Ovary (tissue), 9 donors: ENCODE data around the gene STYK1. TPM values are rescaled to one million over a fixed set of nuclear protein-coding genes. Genes with fewer than 3 reads are reported as not detected.

ENCODE experiments used
- DNase-seq, 5 donors: peaks; one replicate each; pipeline ENCODE4 v3.0.0-alpha.2; 2019 to 2020
- H3K27ac ChIP-seq, 2 donors: fragments of 200-600 bp; one replicate each; pipeline versions ENCODE4 v1.5.1 to v1.8.0; 2019 to 2022
- H3K27me3 ChIP-seq: fragments of 200-600 bp; one replicate; pipeline ENCODE4 v1.8.0; 2022
- H3K36me3 ChIP-seq: fragments of 200-600 bp; sonication (generic); one replicate; pipeline ENCODE4 v1.5.1; 2019
- H3K4me1 ChIP-seq: one replicate; pipeline ENCODE4 v1.8.1; 2013; ENCODE audit warnings: mild to moderate bottlenecking, moderate library complexity; ENCODE audit not compliant: insufficient read depth
- H3K4me3 ChIP-seq: fragments of 200-600 bp; sonication (generic); one replicate; pipeline ENCODE4 v1.5.1; 2017
- H3K9me3 ChIP-seq, 2 donors: fragments of 200-600 bp in 1 of 2; sonication (generic) in 1 of 2; one replicate each; pipeline versions ENCODE4 v1.5.1 to v1.8.1; 2013 to 2019; ENCODE audit warnings: mild to moderate bottlenecking in 1 of 2, moderate library complexity in 1 of 2
- EP300 ChIP-seq: sonication (generic); formaldehyde crosslinking; IDR thresholded peaks from one replicate; pipeline ENCODE4 v1.6.1; 2017; ENCODE audit warnings: antibody characterized with exemption
- POLR2A ChIP-seq: fragments of 450-650 bp; IDR thresholded peaks from one replicate; pipeline ENCODE4 v1.6.1; 2017; ENCODE audit warnings: antibody characterized with exemption, mild to moderate bottlenecking, moderate library complexity
- WGBS, 3 donors: extraction: QIAGEN DNeasy Blood & Tissue Kit in 1 of 3; methylation state at CpG; one replicate each; pipeline versions ENCODE4 v1.1.5 to v1.1.7; 2013 to 2017; 5-methylcytosine and 5-hydroxymethylcytosine counted together
- intact Hi-C, 4 donors: fragments of 100-400 bp; cut with DNase I; formaldehyde crosslinking; loops; one replicate each; pipeline versions ENCODE4 v1.11.0 to v1.15.1; 2022 to 2023
- polyA plus RNA-seq, 2 donors: library from polyadenylated mRNA; stranded (reverse); fragments of 200-250 nt in 1 of 2; fragments of 350-450 nt in 1 of 2; fragmentation: Illumina TruSeq in 1 of 2; extraction: RNeasy Lipid Tissue Mini Kit (QIAGEN cat#74804) in 1 of 2; gene quantifications; one replicate each; pipeline ENCODE4 v1.2.3, GENCODE V29; 2013 to 2014
- total RNA-seq, 7 donors: library from RNA; depleted of rRNA in 2 of 7; stranded (reverse); fragments of >200 nt in 2 of 7; fragmentation: NEBNext Ultra II Directional in 3 of 7; extraction: Animal tissue kit (Norgen Biotek cat#: 25700) in 3 of 7; gene quantifications; one replicate each; pipeline versions ENCODE4 v1.1.0 to v1.2.4, GENCODE V29; 2016 to 2023
- TF ChIP-seq, protein P1 (sequence below), 3 donors: fragments of 450-650 bp in 2 of 3; fragments of 200-600 bp in 1 of 3; IDR thresholded peaks; one replicate each; pipeline versions ENCODE4 v1.5.1 to v1.8.0; 2016 to 2022; ENCODE audit warnings: antibody characterized with exemption in 3 of 3, mild to moderate bottlenecking in 1 of 3
- donor health status: DM: no; HTN: no; CAD: no; lungs with moderate emphysema.
- donor health status: DM: no; HTN: no; CAD: no.
- donor health status: Bipolar disorder and iron deficiency.
- donor health status: DM: yes; HTN: yes; CAD: no.
- donor health status: DM: no; HTN: no; CAD: no.
- donor health status: DM: yes; HTN: yes; CAD: no.

STYK1 gene
- total and polyA plus RNA-seq, 9 donors: 0.07 to 1.3 (median 0.33) TPM; not detected in 2

GRCh38 chr12:10690906-10691305 is 17.1 kb upstream of the STYK1 start:
- Histone ChIP-seq H3K27ac (no peak overlapping the region), H3K9me3 (no peaks in the 10 kb centered on the region), H3K4me1 (no peaks in the 10 kb centered on the region), H3K4me3 (no peak overlapping the region), H3K27me3 (no peaks in the 10 kb centered on the region), H3K36me3 (no peaks in the 10 kb centered on the region)
- TF ChIP-seq, protein P1, sequence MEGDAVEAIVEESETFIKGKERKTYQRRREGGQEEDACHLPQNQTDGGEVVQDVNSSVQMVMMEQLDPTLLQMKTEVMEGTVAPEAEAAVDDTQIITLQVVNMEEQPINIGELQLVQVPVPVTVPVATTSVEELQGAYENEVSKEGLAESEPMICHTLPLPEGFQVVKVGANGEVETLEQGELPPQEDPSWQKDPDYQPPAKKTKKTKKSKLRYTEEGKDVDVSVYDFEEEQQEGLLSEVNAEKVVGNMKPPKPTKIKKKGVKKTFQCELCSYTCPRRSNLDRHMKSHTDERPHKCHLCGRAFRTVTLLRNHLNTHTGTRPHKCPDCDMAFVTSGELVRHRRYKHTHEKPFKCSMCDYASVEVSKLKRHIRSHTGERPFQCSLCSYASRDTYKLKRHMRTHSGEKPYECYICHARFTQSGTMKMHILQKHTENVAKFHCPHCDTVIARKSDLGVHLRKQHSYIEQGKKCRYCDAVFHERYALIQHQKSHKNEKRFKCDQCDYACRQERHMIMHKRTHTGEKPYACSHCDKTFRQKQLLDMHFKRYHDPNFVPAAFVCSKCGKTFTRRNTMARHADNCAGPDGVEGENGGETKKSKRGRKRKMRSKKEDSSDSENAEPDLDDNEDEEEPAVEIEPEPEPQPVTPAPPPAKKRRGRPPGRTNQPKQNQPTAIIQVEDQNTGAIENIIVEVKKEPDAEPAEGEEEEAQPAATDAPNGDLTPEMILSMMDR (IDR thresholded peaks at IDR 0.05): no peak
- TF ChIP-seq POLR2A (no peak), EP300 (no peak)
- DNase-seq: no peak
- whole genome bisulfite sequencing, 3 donors: 96 to 100% (median 98%) methylated on average over 2 of the region's 2 CpGs
- intact Hi-C loops: no loop called here

- no peak overlapping the region for H3K4me3 ChIP-seq
- 49 to 93% (median 64%) methylated on average over 2 of the region's 2 CpGs for WGBS, 3 donors
- H3K27me3 ChIP-seq: no peaks in the 10 kb centered on the region
- no peaks in the 10 kb centered on the region for H3K36me3 ChIP-seq
- no peak for DNase-seq
- no peak for TF ChIP-seq EP300
- TF ChIP-seq, protein P1 (IDR thresholded peaks at IDR 0.05): no peak
- TF ChIP-seq POLR2A: no peak
- H3K9me3 ChIP-seq: no peaks in the 10 kb centered on the region
- no peaks in the 10 kb centered on the region for H3K4me1 ChIP-seq
- H3K27ac ChIP-seq: no peak overlapping the region
- intact Hi-C loops: no loop called here
Measured at GRCh38 chr12:10689146-10689545, 15.3 kb upstream of the STYK1 start.

DNA sequence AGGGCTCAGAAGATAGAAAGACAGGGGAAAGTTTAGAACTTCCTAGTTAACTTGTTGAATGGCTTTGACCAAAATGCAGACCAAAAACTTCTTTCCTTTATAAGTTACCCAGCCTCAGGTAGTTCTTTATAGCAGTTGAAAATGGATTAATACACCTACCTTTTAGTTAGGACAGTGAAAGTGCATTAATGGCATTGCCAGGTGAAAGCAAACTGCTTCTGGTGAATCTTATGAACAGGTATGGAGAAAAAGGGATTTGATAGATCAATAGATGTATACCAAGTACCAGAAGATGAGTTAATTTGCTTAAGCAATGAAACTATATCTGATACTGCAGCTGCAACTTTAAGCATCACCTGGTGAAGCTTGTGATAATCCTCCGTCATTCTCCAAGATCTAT is 14.2 kb upstream of the STYK1 start:
- intact Hi-C loops: no loop called here
- TF ChIP-seq, protein P1 (IDR thresholded peaks at IDR 0.05): no peak
- TF ChIP-seq POLR2A: no peak
- TF ChIP-seq EP300: no peak
- Histone ChIP-seq H3K27ac (no peak overlapping the region), H3K27me3 (no peaks in the 10 kb centered on the region), H3K36me3 (no peaks in the 10 kb centered on the region), H3K4me3 (no peak overlapping the region), H3K4me1 (no peaks in the 10 kb centered on the region), H3K9me3 (no peaks in the 10 kb centered on the region)
- 86 to 92% (median 88%) methylated on average over 1 of the region's 1 CpG for WGBS, 3 donors
- DNase-seq: no peak

GRCh38 chr12:10672231-10672868 is 1.5 kb downstream of the STYK1 start:
- Histone ChIP-seq H3K27ac (no peak overlapping the region), H3K4me1 (no peaks in the 10 kb centered on the region), H3K9me3 (no peaks in the 10 kb centered on the region), H3K27me3 (no peaks in the 10 kb centered on the region), H3K4me3 (no peak overlapping the region), H3K36me3 (no peaks in the 10 kb centered on the region)
- WGBS, 3 donors: 82 to 87% (median 83%) methylated on average over 15 of the region's 15 CpGs
- intact Hi-C loops: no loop called here
- no peak for DNase-seq
- no peak for TF ChIP-seq POLR2A
- TF ChIP-seq, protein P1 (IDR thresholded peaks at IDR 0.05): no peak
- no peak for TF ChIP-seq EP300
